ENCODE measurements around the gene WIPF1. TPM values are rescaled to one million over a fixed set of nuclear protein-coding genes. Genes with fewer than 3 reads are reported as not detected.

The WIPF1 gene
- total and polyA plus RNA-seq, 2 of the 13 experiments (the other 11 are each of a cell fraction or from before 2014, with no cell fraction given): 0.01 TPM; not detected in 1

DNA sequence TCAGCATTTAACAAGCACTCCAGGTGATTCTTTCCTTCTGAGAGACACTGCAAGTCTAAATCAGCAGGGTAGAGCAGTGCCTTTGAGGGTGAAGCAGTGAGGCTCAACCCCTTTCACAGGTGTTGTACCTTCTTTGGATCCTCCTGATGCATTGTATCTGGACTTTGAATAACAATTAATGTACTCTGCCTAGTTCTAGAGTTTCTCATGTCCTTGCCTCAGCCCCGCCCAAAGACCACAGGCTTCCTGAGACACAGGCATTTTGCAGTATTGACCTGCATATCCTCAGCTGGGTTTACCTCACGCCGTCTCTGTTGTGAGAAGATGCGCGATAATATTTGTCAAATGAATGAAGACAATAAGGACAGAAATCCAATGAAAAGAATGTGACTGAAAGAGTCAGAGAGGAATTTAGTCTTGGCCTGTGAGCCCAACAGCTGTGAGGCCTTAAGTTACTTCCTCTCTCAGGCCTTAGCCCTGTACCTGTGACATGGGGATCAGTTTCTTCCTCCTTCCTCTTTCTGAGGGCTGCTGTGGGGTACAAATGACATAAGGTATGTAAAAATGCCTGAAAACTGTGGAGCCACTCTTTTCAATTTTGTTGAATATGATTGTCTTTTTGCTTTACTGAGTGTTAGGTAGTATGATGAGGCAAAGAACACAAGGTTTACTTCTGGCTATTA is 43.7 kb downstream of the WIPF1 start (continued):
- TF ChIP-seq, protein P1, sequence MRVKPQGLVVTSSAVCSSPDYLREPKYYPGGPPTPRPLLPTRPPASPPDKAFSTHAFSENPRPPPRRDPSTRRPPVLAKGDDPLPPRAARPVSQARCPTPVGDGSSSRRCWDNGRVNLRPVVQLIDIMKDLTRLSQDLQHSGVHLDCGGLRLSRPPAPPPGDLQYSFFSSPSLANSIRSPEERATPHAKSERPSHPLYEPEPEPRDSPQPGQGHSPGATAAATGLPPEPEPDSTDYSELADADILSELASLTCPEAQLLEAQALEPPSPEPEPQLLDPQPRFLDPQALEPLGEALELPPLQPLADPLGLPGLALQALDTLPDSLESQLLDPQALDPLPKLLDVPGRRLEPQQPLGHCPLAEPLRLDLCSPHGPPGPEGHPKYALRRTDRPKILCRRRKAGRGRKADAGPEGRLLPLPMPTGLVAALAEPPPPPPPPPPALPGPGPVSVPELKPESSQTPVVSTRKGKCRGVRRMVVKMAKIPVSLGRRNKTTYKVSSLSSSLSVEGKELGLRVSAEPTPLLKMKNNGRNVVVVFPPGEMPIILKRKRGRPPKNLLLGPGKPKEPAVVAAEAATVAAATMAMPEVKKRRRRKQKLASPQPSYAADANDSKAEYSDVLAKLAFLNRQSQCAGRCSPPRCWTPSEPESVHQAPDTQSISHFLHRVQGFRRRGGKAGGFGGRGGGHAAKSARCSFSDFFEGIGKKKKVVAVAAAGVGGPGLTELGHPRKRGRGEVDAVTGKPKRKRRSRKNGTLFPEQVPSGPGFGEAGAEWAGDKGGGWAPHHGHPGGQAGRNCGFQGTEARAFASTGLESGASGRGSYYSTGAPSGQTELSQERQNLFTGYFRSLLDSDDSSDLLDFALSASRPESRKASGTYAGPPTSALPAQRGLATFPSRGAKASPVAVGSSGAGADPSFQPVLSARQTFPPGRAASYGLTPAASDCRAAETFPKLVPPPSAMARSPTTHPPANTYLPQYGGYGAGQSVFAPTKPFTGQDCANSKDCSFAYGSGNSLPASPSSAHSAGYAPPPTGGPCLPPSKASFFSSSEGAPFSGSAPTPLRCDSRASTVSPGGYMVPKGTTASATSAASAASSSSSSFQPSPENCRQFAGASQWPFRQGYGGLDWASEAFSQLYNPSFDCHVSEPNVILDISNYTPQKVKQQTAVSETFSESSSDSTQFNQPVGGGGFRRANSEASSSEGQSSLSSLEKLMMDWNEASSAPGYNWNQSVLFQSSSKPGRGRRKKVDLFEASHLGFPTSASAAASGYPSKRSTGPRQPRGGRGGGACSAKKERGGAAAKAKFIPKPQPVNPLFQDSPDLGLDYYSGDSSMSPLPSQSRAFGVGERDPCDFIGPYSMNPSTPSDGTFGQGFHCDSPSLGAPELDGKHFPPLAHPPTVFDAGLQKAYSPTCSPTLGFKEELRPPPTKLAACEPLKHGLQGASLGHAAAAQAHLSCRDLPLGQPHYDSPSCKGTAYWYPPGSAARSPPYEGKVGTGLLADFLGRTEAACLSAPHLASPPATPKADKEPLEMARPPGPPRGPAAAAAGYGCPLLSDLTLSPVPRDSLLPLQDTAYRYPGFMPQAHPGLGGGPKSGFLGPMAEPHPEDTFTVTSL (CRISPR knock-in tag; IDR thresholded peaks at IDR 0.05; ENCODE audit: borderline replicate concordance): no peak
- TF ChIP-seq SMARCC2 (IDR thresholded peaks at IDR 0.05) (no peak), TSC22D2 (CRISPR knock-in tag; IDR thresholded peaks at IDR 0.05; ENCODE audit: borderline replicate concordance) (no peak)
- TF ChIP-seq, protein P2, sequence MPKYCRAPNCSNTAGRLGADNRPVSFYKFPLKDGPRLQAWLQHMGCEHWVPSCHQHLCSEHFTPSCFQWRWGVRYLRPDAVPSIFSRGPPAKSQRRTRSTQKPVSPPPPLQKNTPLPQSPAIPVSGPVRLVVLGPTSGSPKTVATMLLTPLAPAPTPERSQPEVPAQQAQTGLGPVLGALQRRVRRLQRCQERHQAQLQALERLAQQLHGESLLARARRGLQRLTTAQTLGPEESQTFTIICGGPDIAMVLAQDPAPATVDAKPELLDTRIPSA (CRISPR knock-in tag; IDR thresholded peaks at IDR 0.05; ENCODE audit: borderline replicate concordance): no peak

DNA sequence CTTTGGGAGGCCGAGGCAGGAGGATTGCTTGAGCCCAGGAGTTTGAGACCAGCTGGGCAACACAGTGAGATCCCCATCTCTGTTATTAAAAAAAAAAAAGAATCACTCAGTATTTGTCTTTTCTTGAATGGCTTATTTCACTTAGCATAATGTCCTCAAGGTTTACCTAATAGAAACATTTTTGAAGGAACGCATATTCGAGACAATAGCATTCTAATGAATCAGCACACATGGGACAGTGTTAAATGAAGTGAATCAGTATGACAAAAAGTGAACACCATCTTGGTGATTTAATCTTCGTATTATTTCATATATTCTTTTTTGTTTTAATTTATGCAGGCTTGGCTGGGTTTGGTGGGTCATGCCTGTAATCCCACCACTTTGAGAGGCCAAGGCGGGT is 44.7 kb downstream of the WIPF1 start:
- Histone ChIP-seq H4K20me1 (ENCODE audit: insufficient read depth, low read length) (no peaks in the 10 kb centered on the region), H3K36me3 (replicated peaks in 1 of 2; ENCODE audit: control insufficient read depth in 1 of 2, insufficient read depth in 2 of 2, low read length in 2 of 2) (no peaks in the 10 kb centered on the region), H3K79me2 (ENCODE audit: insufficient read depth, low read length) (no peaks in the 10 kb centered on the region), H3K27me3 (ENCODE audit: control insufficient read depth in 1 of 2, insufficient read depth in 2 of 2, low read length in 2 of 2) (peaks cover 2 to 5% of the 10 kb centered on the region in 2 experiments; a peak in 2 of 5 replicates), H3K27ac (ENCODE audit: extremely low read length, insufficient read depth, low read length) (no peak overlapping the region), H3K9ac (ENCODE audit: insufficient read depth, low read depth, low read length) (no peak overlapping the region), H2AFZ (ENCODE audit: low read length) (no peak overlapping the region), H3K4me3 (replicated peaks in 1 of 3; ENCODE audit: insufficient read depth in 1 of 3, low read depth in 2 of 3, low read length in 3 of 3) (no peak overlapping the region), H3K4me1 (ENCODE audit: insufficient read depth, low read length) (no peaks in the 10 kb centered on the region), H3K9me3 (ENCODE audit: low read length) (peaks cover 6% of the 10 kb centered on the region; the same call in 1 of the 2 replicates), H3K4me2 (ENCODE audit: low read depth, low read length) (no peak overlapping the region)
- WGBS (ENCODE audit: low lambda C conversion rate): 55% methylated on average over 5 of the region's 5 CpGs
- intact Hi-C loops (cut with micrococcal nuclease; ENCODE audit: unreplicated experiment): no loop called here
- ATAC-seq (no peak), FAIRE-seq (no peak), DNase-seq (ENCODE audit: low spot score) (no peak)
- BruUV-seq (replicated peaks): no TSS peak
- ChIA-PET CTCF (ENCODE audit: low intra/inter-chr PET ratio, low total read pairs) (no interaction called here), POLR2A (no interaction called here)
- in situ Hi-C loops (cut with HindIII; ENCODE audit: extremely low pct_ligation_motif_present, low pct_unique_long_range_greater_than_20kb): no loop called here
- TF ChIP-seq KMT2B (CRISPR knock-in tag; IDR thresholded peaks at IDR 0.05) (no peak), SAP130 (CRISPR knock-in tag; IDR thresholded peaks at IDR 0.05; ENCODE audit: low read depth) (no peak), ZNF17 (CRISPR knock-in tag; IDR thresholded peaks at IDR 0.05) (no peak), MBNL3 (CRISPR knock-in tag; conservative IDR thresholded peaks at IDR 0.05) (no peak), NFKBIZ (CRISPR knock-in tag; IDR thresholded peaks at IDR 0.05) (no peak)
- TF ChIP-seq, protein P3, sequence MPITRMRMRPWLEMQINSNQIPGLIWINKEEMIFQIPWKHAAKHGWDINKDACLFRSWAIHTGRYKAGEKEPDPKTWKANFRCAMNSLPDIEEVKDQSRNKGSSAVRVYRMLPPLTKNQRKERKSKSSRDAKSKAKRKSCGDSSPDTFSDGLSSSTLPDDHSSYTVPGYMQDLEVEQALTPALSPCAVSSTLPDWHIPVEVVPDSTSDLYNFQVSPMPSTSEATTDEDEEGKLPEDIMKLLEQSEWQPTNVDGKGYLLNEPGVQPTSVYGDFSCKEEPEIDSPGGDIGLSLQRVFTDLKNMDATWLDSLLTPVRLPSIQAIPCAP (CRISPR knock-in tag; IDR thresholded peaks at IDR 0.05; ENCODE audit: low read depth): no peak
- TF ChIP-seq, protein P4, sequence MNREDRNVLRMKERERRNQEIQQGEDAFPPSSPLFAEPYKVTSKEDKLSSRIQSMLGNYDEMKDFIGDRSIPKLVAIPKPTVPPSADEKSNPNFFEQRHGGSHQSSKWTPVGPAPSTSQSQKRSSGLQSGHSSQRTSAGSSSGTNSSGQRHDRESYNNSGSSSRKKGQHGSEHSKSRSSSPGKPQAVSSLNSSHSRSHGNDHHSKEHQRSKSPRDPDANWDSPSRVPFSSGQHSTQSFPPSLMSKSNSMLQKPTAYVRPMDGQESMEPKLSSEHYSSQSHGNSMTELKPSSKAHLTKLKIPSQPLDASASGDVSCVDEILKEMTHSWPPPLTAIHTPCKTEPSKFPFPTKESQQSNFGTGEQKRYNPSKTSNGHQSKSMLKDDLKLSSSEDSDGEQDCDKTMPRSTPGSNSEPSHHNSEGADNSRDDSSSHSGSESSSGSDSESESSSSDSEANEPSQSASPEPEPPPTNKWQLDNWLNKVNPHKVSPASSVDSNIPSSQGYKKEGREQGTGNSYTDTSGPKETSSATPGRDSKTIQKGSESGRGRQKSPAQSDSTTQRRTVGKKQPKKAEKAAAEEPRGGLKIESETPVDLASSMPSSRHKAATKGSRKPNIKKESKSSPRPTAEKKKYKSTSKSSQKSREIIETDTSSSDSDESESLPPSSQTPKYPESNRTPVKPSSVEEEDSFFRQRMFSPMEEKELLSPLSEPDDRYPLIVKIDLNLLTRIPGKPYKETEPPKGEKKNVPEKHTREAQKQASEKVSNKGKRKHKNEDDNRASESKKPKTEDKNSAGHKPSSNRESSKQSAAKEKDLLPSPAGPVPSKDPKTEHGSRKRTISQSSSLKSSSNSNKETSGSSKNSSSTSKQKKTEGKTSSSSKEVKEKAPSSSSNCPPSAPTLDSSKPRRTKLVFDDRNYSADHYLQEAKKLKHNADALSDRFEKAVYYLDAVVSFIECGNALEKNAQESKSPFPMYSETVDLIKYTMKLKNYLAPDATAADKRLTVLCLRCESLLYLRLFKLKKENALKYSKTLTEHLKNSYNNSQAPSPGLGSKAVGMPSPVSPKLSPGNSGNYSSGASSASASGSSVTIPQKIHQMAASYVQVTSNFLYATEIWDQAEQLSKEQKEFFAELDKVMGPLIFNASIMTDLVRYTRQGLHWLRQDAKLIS (CRISPR knock-in tag; IDR thresholded peaks at IDR 0.05): no peak
